Right lobe of liver (tissue), 4 donors: Measurements from ENCODE around the gene GGPS1.

ENCODE experiments used
- CTCF ChIP-seq, 4 donors: fragments of 200-600 bp in 3 of 4; fragments of 450-650 bp in 1 of 4; IDR thresholded peaks; one replicate each; pipeline versions ENCODE4 v1.5.1 to v1.8.0; 2016 to 2022; ENCODE audit warnings: antibody characterized with exemption in 4 of 4, mild to moderate bottlenecking in 2 of 4
- POLR2A ChIP-seq: fragments of 450-650 bp; IDR thresholded peaks from one replicate; pipeline ENCODE4 v1.6.1; 2017; ENCODE audit warnings: antibody characterized with exemption, mild to moderate bottlenecking
- donor health status: DM: no; HTN: no; CAD: no.
- donor health status: DM: no; HTN: no; CAD: no.
- donor health status: DM: no; HTN: yes; CAD: no.

- TF ChIP-seq CTCF (IDR thresholded peaks at IDR 0.05) (no peak), POLR2A (no peak)
Observed at GRCh38 chr1:235313262-235313661, 15.1 kb upstream of the GGPS1 start.
